Measurements from ENCODE around the gene MIB2.

Gene MIB2

GRCh38 chr1:1598051-1598719, 17.1 kb upstream of the MIB2 start:
- no peak for DNase-seq (ENCODE audit: low spot score)

GRCh38 chr1:1598720-1599029, 16.6 kb upstream of the MIB2 start:
- DNase-seq (ENCODE audit: low spot score), result no peak

GRCh38 chr1:1599030-1599934, 16.0 kb upstream of the MIB2 start:
- DNase-seq (ENCODE audit: low spot score), result no peak

GRCh38 chr1:1599935-1600860, 15.1 kb upstream of the MIB2 start, which contains the start of gene FNDC10:
Gene FNDC10, minus strand, starts transcription at chr1:1600135. Its CDS starts 120 bp downstream, at chr1:1600015.
- no peak for DNase-seq (ENCODE audit: low spot score)

DNA sequence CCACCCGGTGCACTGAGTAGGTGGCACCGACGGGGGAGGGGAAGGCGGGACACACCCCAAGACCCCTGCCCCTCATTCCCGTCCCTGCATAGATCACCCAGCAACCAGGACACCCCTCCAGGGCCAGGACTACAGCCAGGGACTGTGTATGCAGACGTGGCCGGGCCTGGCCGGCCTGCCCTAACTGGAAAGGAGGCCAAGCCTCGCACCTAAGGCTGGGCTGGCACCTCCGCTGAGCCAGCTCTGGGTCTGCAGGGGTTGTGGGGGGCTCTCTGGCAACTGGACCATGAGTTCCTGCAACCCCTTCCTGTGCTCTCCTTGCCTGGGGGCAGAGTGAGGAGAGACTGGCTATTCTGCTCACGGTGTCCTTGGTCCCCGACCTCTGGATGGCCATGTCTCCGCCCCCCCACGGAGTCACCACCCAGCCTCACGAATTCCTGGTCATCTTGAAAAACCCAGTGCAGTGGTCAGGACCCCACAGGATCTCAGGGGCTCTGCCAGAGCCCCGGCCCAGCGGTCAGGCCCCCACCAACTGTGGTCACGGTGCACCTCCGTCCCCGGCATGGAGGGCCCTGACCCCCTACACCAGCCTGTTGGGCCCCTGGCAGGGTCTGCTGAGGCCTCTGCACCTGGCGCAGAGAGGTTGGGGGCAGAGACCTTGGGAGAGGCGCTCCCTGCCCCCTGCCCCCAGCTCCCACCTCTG, 14.3 kb upstream of the MIB2 start:
- no peak for DNase-seq (ENCODE audit: low spot score)

- no peak for DNase-seq (ENCODE audit: low spot score)
Observed at GRCh38 chr1:1601564-1602303, 13.6 kb upstream of the MIB2 start.

- DNase-seq (ENCODE audit: low spot score), result no peak
Observed at GRCh38 chr1:1602304-1602967, 12.9 kb upstream of the MIB2 start.

GRCh38 chr1:1602968-1603506, 12.3 kb upstream of the MIB2 start:
- DNase-seq (ENCODE audit: low spot score), result no peak

GRCh38 chr1:1603671-1604373, 11.5 kb upstream of the MIB2 start:
- DNase-seq (ENCODE audit: low spot score), result no peak

DNA sequence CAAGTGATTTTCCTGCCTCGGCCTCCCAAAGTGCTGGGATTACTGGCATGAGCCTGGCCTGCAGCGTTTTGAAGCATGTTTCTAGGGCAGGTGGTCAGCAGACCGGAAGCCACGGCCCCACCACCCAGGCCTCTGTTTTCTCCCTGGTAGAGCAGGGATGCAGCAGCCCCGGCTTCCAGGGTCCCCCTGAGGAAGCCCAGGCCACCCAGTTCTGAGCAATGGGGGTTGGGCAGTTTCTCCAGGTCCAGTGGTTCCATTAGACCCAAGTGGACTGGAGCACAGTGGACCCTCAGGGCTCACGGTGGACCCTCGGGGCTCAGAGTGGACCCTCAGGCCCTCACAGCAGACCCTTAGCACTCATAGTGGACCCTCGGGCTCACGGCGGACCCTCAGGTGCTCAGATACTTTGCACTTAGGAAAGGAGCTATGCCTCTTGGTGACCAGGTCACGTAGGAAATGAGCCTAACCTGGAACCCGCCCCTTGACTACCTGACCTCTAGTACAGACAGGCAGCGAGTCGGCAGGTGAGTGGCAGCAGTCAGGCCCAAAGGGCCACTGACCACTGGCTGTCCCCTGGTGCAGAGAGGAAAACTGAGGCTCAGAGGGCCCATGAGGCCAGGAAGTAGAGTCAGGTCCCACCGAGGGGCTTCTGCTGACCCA, 10.8 kb upstream of the MIB2 start:
- no peak for DNase-seq (ENCODE audit: low spot score)

GRCh38 chr1:1605034-1605591, 10.2 kb upstream of the MIB2 start:
- no peak for DNase-seq (ENCODE audit: low spot score)

DNA sequence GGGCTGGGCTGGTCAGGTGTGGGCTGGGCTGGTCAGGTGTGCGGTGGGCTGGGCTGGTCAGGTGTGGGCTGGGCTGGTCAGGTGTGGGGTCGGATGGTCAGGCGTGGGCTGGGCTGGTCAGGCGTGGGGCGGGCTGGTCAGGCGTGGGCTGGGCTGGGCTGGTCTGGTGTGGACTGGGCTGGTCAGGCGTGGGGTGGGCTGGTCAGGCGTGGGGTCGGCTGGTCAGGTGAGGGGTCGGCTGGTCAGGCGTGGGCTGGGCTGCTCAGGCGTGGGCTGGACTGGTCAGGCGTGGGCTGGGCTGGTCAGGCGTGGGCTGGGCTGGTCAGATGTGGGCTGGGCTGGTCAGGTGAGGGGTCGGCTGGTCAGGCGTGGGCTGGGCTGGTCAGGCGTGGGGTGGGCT, 9.6 kb upstream of the MIB2 start:
- no peak for DNase-seq (ENCODE audit: low spot score)

- DNase-seq (ENCODE audit: low spot score), result no peak
Observed at GRCh38 chr1:1606232-1606631, 9.1 kb upstream of the MIB2 start.

GRCh38 chr1:1609822-1610485, 5.3 kb upstream of the MIB2 start:
- no peak for DNase-seq (ENCODE audit: low spot score)

GRCh38 chr1:1610796-1611195, 4.5 kb upstream of the MIB2 start:
- DNase-seq (ENCODE audit: low spot score), result no peak

- no peak for DNase-seq (ENCODE audit: low spot score)
Observed at GRCh38 chr1:1612104-1612400, 3.2 kb upstream of the MIB2 start.

GRCh38 chr1:1613509-1614082, 1.7 kb upstream of the MIB2 start:
- no peak for DNase-seq (ENCODE audit: low spot score)
